Measurements from ENCODE around the gene JAK3. TPM values are rescaled to one million over a fixed set of nuclear protein-coding genes. Genes with fewer than 3 reads are reported as not detected.

JAK3 gene
- 0.09 and 0.95 TPM in 2 replicates for total RNA-seq

DNA sequence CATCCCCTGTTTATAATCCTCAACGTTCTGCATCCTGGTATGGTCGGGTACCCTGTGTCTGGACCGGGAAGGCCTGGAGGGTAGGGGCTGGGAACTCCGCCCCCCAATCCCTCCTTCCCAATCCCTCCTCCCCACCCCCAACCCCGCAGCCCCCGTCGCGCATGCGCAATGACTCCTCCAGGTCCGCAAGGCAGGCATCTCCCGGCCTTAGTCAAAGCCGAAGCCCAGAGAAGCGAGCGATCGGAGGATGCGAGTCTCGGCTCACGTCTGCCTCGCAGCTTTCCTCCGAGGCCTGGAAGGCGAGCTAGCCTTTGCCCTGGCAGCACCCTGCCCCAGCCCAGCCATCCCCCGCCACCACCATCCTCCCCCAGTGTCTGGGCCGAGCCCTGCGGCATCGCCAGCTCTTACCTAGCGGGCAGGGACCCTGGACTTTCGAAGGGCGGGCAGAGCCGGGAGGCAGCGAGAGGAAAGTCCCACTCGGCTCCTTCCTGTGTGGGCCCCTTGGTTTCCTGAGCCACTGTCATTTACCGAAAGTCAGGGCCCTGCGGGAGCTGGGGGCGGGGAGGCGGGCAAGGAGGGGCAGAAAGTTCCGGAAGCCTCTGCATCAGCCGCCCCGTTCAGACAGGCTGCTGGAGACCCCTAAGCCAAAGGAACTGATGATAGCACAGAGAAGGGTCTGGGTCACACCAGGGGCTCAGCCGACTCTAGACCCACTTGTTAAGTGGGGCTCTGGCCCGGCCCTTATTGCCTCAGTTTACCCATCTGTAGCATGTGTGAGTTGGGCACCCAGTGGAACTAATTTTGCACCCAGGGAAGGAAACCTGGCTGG, at the start of gene JAK3:
Gene JAK3, minus strand, starts transcription at position 445 of the 829 bp plus-strand sequence. CDS start 3,565 bp downstream, outside the sequence.

DNA sequence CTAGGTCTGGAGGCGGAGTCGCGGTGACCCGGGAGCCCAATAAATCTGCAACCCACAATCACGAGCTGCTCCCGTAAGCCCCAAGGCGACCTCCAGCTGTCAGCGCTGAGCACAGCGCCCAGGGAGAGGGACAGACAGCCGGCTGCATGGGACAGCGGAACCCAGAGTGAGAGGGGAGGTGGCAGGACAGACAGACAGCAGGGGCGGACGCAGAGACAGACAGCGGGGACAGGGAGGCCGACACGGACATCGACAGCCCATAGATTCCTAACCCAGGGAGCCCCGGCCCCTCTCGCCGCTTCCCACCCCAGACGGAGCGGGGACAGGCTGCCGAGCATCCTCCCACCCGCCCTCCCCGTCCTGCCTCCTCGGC, 24.1 kb upstream of the JAK3 start, which contains the start of gene SLC5A5:
Gene SLC5A5, plus strand, starts transcription at position 68 of the 373 bp plus-strand sequence. CDS start 375 bp downstream, outside the sequence.

DNA sequence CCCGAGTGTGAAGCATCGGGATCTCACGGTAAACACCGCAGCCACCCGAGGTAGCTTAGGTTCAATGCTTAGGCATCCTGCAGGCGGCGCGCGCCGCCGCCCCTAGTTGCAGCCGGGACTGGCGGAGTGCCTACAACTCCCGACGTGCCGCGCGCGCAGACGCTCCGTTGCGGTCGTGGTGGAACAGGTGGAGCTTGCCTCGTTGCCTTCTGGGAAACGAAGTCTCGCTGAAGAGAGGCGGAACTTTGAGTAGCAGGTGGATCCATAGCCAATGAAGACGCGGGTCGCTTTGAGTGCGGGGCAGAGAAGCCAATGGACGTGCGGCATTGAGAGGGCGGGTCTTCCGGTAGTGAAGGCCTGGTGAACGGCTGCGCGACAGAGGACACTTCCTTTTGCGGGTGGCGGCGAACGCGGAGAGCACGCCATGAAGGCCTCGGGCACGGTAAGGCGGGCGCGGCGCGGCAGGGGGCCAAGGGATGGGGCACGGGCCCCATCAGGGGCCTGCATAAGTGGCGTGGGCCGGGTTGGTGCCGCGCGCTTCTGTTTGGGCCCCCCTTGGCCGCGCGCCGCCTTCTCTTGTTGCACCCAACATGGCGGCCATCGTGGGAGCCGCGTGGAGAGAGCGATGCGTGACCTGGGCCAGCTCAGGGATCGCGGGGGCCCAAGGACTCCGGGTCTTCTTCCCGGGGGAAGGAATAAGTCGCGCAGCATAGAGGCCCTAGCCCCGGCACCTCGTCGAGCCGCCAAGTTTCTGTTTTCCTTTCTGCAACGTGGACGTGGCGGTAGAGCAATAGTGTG, 11.9 kb upstream of the JAK3 start, which contains the start of gene RPL18A:
Gene RPL18A, plus strand, starts transcription at position 378 of the 798 bp plus-strand sequence. Its CDS starts 47 bp downstream, at position 425.

DNA sequence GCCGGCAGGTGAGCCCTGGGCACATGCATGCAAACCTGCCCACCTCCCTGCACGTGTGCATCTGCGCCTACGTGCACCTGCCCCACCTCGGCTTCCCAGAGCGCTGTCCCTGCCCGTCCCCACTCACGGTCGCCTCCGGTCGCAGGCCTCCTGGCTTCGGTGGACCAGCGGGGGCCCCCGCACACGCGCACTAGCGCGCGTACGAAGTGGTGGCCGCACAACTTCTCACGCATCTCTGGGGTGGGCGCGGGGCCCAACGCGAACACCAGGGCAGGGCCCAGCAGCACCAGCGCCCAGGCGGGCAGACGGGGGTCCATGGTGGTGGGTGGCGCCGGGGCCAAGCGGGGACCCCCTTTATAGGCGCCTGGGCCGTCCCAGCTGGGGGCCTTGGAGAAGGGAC, 26.6 kb downstream of the JAK3 start, which contains the start of gene INSL3:
Gene INSL3, minus strand, starts transcription at position 330 of the 400 bp plus-strand sequence. Its CDS starts 13 bp downstream, at position 317.

DNA sequence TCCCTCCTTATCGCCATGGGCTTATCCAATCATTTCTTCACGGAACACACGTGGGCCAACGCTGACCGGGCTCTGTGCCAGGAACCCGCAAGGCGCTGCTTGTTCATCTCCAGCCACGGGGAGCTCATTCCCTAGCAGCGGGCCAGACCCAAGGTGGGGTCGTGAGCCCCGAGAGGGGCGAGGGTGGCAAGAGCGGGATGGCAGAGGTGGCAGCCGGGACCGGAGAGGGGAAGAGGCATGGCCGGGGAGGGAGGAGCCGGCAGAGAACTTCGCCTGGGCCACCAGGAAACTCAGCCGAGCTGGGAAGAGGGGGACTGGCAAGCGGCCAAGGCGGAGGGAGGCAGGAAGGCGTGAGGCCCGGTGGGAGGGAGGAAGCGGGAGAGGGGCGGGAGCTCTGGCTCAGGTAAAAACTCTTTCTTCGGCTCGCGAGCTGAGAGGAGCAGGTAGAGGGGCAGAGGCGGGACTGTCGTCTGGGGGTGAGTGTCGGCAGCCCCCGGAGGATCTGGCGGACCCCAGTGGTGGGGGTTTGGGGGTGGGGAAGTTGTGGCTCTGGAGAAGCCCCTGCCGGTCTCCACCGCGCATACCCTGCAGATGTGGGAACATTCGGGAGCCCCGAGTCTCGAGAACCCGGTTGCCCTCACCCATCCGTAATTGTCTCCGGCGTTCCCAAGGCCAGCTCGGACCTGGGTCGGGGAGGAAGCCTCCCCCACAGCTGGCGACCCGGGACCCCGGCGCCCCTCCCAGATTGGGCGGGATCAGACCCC, 52.9 kb downstream of the JAK3 start, which contains the start of gene B3GNT3:
Gene B3GNT3, plus strand, starts transcription at position 408 of the 764 bp plus-strand sequence. CDS start 12,670 bp downstream, outside the sequence.

Other genes with a start within 250 kb of the JAK3 start
- under 0.01 and 0.32 TPM in 2 replicates for gene UNC13A, start 159.6 kb downstream of the JAK3 start, total RNA-seq
- 13.6 and 15.2 TPM in 2 replicates for gene MAP1S, start 128.5 kb downstream of the JAK3 start, total RNA-seq
- gene FCHO1, start 96.5 kb downstream of the JAK3 start, total RNA-seq: 0.16 and 0.43 TPM in 2 replicates
- gene B3GNT3, start 52.8 kb downstream of the JAK3 start, total RNA-seq: not detected in 2 replicates
- gene INSL3, start 26.5 kb downstream of the JAK3 start, total RNA-seq: not detected in 2 replicates
- gene RPL18A, start 11.9 kb upstream of the JAK3 start, total RNA-seq: 890 and 1,237 TPM in 2 replicates
- not detected in 2 replicates for gene SLC5A5, start 24.0 kb upstream of the JAK3 start, total RNA-seq
- gene CCDC124, start 85.0 kb upstream of the JAK3 start, total RNA-seq: 40.4 and 41.1 TPM in 2 replicates
- 0.34 TPM in 1 of 2 replicates, not detected in the other for gene KCNN1, start 119.1 kb upstream of the JAK3 start, total RNA-seq
- gene ARRDC2, start 160.2 kb upstream of the JAK3 start, total RNA-seq: 4.6 and 6.1 TPM in 2 replicates
- 0.32 TPM in 1 of 2 replicates, not detected in the other for gene IL12RB1, start 239.0 kb upstream of the JAK3 start, total RNA-seq
- gene MAST3, start 249.8 kb upstream of the JAK3 start, total RNA-seq: 1.9 and 3.0 TPM in 2 replicates

Data from bronchial smooth muscle cell (primary cell).